ENCODE measurements around the gene LACTBL1. TPM values are rescaled to one million over a fixed set of nuclear protein-coding genes. Genes with fewer than 3 reads are reported as not detected.

The LACTBL1 gene
- total and polyA plus RNA-seq, 2 of the 8 experiments (the other 6 are each of a cell fraction or from before 2014, with no cell fraction given), result not detected

DNA sequence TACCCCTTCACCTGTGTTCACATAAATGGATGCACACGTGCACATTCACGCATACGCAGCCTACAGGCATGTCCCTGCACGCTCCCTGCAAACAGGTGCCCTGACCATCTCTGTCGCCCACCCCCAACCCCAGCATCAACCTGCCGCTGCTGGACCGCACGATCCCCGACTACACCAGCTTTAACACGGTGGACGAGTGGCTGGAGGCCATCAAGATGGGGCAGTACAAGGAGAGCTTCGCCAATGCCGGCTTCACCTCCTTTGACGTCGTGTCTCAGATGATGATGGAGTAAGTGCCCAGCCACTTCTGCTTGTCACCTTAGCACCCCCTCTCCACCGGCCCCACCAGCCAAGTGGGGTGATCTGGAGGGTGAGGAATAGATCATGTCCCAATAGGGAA is 60.4 kb downstream of the LACTBL1 start:
- Histone ChIP-seq H2AK5ac (ENCODE audit: low read depth, low read length) (no peak overlapping the region), H2BK12ac (ENCODE audit: low read depth, low read length) (no peak overlapping the region), H3K36me3 (ENCODE audit: control insufficient read depth in 2 of 4, insufficient read depth in 4 of 4, low read length in 3 of 4) (peaks cover 0 to 6% (median 0%) of the 10 kb centered on the region in 4 experiments; a peak in 1 of 8 replicates), H3K4ac (replicated peaks; ENCODE audit: insufficient read length, low read depth, low read length) (no peak overlapping the region), H2BK15ac (ENCODE audit: low read length) (no peak overlapping the region), H4K91ac (replicated peaks; ENCODE audit: insufficient read length, low read length) (no peak overlapping the region), H3K27ac (ENCODE audit: low read depth, low read length) (no peak overlapping the region), H3K4me3 (ENCODE audit: extremely low read depth in 1 of 4, insufficient read depth in 2 of 4, low read depth in 3 of 4, low read length in 4 of 4) (no peak overlapping the region), H3K18ac (ENCODE audit: extremely low read depth, low read length) (no peak overlapping the region), H3K4me1 (replicated peaks in 1 of 4; ENCODE audit: control insufficient read depth in 3 of 4, insufficient read depth in 4 of 4, low read length in 3 of 4) (no peaks in the 10 kb centered on the region), H3K23ac (ENCODE audit: insufficient read length) (no peak overlapping the region), H3K14ac (ENCODE audit: insufficient read length) (no peak overlapping the region), H4K8ac (ENCODE audit: extremely low read depth, insufficient read depth, low read length) (no peak overlapping the region; the same call in 1 of the 2 replicates), H3K79me2 (ENCODE audit: control insufficient read depth in 1 of 2, insufficient read depth in 2 of 2, low read length in 2 of 2) (no peaks in the 10 kb centered on the region), H3K9ac (replicated peaks in 1 of 4; ENCODE audit: extremely low read depth in 1 of 4, low read depth in 3 of 4, low read length in 3 of 4) (no peak overlapping the region), H2AFZ (ENCODE audit: low read length) (no peak overlapping the region), H2BK5ac (ENCODE audit: low read depth, low read length) (no peak overlapping the region), H3K27me3 (replicated peaks in 1 of 4; ENCODE audit: control insufficient read depth in 3 of 4, extremely low read depth in 1 of 4, insufficient read depth in 3 of 4, low read length in 3 of 4) (no peaks in the 10 kb centered on the region), H3K23me2 (ENCODE audit: low read depth, low read length) (no peaks in the 10 kb centered on the region; the same call in 1 of the 2 replicates), H2BK120ac (replicated peaks; ENCODE audit: low read depth, low read length) (no peak overlapping the region), H3K79me1 (ENCODE audit: low read depth, low read length) (0 out of 2 replicates have a peak, but pooled peaks cover 2% of the 10 kb centered on the region), H3K9me3 (ENCODE audit: insufficient read depth in 2 of 2, low read depth in 1 of 2, low read length in 1 of 2) (no peaks in the 10 kb centered on the region), H3K4me2 (ENCODE audit: insufficient read depth in 1 of 2, low read depth in 2 of 2, low read length in 2 of 2) (no peak overlapping the region), H4K5ac (ENCODE audit: insufficient read length, low read depth, low read length) (no peak overlapping the region), H2BK20ac (ENCODE audit: low read length) (no peak overlapping the region), H3K56ac (replicated peaks; ENCODE audit: insufficient read length, low read depth, low read length) (no peak overlapping the region), H4K20me1 (replicated peaks in 1 of 2; ENCODE audit: control insufficient read depth in 1 of 2, insufficient read depth in 2 of 2, low read length in 2 of 2) (peaks cover 2 to 3% of the 10 kb centered on the region in 2 experiments)
- ChIA-PET POLR2A (ENCODE audit: partially characterized antibody) (no interaction called here), CTCF (ENCODE audit: partially characterized antibody) (interaction anchor here (0.9 to 2.6 kb wide), 10 partner anchors 16 to 209 kb away, joined by 3 to 13 read pairs (median 3); no protein-coding TSS in a partner anchor)
- FAIRE-seq, result no peak
- no peak for TF ChIP-seq CBX5 (IDR thresholded peaks at IDR 0.05; ENCODE audit: low read depth, low read length)
- no peak for TF ChIP-seq SIRT6 (IDR thresholded peaks at IDR 0.05; ENCODE audit: low read length)
- TF ChIP-seq CEBPB (IDR thresholded peaks at IDR 0.05; ENCODE audit: low read depth, low read length), result no peak
- TF ChIP-seq SRF (IDR thresholded peaks at IDR 0.05; ENCODE audit: low read depth, low read length), result no peak
- no peak for TF ChIP-seq CHD1 (IDR thresholded peaks at IDR 0.05; ENCODE audit: low read depth, low read length)
- no peak for TF ChIP-seq NANOG (IDR thresholded peaks at IDR 0.05; ENCODE audit: insufficient read depth, low read depth, low read length, poor library complexity, severe bottlenecking)
- no peak for TF ChIP-seq KDM1A (IDR thresholded peaks at IDR 0.05; ENCODE audit: borderline replicate concordance, low read length)
- no peak for TF ChIP-seq FOSL1 (IDR thresholded peaks at IDR 0.05; ENCODE audit: insufficient read depth, low read depth, low read length)
- no peak for TF ChIP-seq SP2 (IDR thresholded peaks at IDR 0.05; ENCODE audit: low read length)
- TF ChIP-seq EGR1 (IDR thresholded peaks at IDR 0.05; ENCODE audit: borderline replicate concordance, low read depth, low read length), result no peak
- no peak for TF ChIP-seq BCL11A (IDR thresholded peaks at IDR 0.05; ENCODE audit: low read depth in 2 of 2, low read length in 2 of 2)
- TF ChIP-seq, protein P1, sequence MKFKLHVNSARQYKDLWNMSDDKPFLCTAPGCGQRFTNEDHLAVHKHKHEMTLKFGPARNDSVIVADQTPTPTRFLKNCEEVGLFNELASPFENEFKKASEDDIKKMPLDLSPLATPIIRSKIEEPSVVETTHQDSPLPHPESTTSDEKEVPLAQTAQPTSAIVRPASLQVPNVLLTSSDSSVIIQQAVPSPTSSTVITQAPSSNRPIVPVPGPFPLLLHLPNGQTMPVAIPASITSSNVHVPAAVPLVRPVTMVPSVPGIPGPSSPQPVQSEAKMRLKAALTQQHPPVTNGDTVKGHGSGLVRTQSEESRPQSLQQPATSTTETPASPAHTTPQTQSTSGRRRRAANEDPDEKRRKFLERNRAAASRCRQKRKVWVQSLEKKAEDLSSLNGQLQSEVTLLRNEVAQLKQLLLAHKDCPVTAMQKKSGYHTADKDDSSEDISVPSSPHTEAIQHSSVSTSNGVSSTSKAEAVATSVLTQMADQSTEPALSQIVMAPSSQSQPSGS (IDR thresholded peaks at IDR 0.05; ENCODE audit: low read length), result no peak
- TF ChIP-seq POU5F1 (IDR thresholded peaks at IDR 0.05; ENCODE audit: low read depth, low read length), result no peak
- no peak for TF ChIP-seq ZNF274 (IDR thresholded peaks at IDR 0.05; ENCODE audit: borderline replicate concordance, extremely low read depth, low read length)
- no peak for DNase-seq (ENCODE audit: low read depth in 1 of 2, low spot score in 2 of 2)
- 86% methylated on average over 16 of the region's 16 CpGs; no CpG with 5 or more reads in 1 of the 2 experiments for WGBS, 2 experiments (ENCODE audit: extremely low coverage in 1 of 2, insufficient coverage in 1 of 2, insufficient read length in 1 of 2, insufficient replicate concordance in 2 of 2, low coverage in 1 of 2, low lambda C conversion rate in 2 of 2, missing lambda C conversion rate in 1 of 2)

All from H1 (cell line).